Body of pancreas (tissue), 4 donors: Measurements from ENCODE around the gene KNTC1. TPM values are rescaled to one million over a fixed set of nuclear protein-coding genes. Genes with fewer than 3 reads are reported as not detected.

ENCODE experiments used
- ATAC-seq: fragments of 150-250 bp; one replicate; pipeline ENCODE4 v1.9.1; 2016
- DNase-seq, 4 donors: peaks; one replicate each; pipeline ENCODE4 v3.0.0-alpha.2; 2019
- H3K27ac ChIP-seq, 4 donors: fragments of 200-600 bp; sonication (generic); 1 replicate in 3 of 4; 2 replicates in 1 of 4; pipeline versions ENCODE4 v1.5.1 to v1.6.1; 2016 to 2019; ENCODE audit warnings: mild to moderate bottlenecking in 1 of 4, mixed read lengths in 1 of 4, moderate library complexity in 1 of 4
- H3K27me3 ChIP-seq, 2 donors: fragments of 200-600 bp; sonication (generic); one replicate each; pipeline ENCODE4 v1.6.0; 2016; ENCODE audit warnings: mild to moderate bottlenecking in 1 of 2
- H3K36me3 ChIP-seq, 2 donors: fragments of 200-600 bp; sonication (generic); replicated peaks in 1 of 2; 2 replicates each; pipeline ENCODE4 v1.5.1; 2016; ENCODE audit warnings: low read depth in 2 of 2; ENCODE audit not compliant: insufficient read depth in 1 of 2
- H3K4me1 ChIP-seq: fragments of 200-600 bp; sonication (generic); one replicate; pipeline ENCODE4 v1.6.0; 2016
- H3K4me3 ChIP-seq, 2 donors: fragments of 200-600 bp; sonication (generic); 1 replicate in 1 of 2; 2 replicates in 1 of 2; pipeline ENCODE4 v1.5.1; 2016 to 2019
- H3K9me3 ChIP-seq, 3 donors: fragments of 200-600 bp; sonication (generic); 1 replicate in 2 of 3; 2 replicates in 1 of 3; pipeline ENCODE4 v1.5.1; 2016
- CTCF ChIP-seq, 7 experiments: fragments of 450-650 bp in 4 of 7; fragments of 200-600 bp in 3 of 7; sonication (generic) in 3 of 7; IDR thresholded peaks; one replicate each; pipeline ENCODE4 v1.5.1; 2016 to 2019; ENCODE audit warnings: antibody characterized with exemption in 7 of 7
- POLR2A ChIP-seq, 3 donors: fragments of 450-650 bp; IDR thresholded peaks; one replicate each; pipeline ENCODE4 v1.6.1; 2016; ENCODE audit warnings: antibody characterized with exemption in 3 of 3, mild to moderate bottlenecking in 2 of 3
- WGBS, 2 donors: methylation state at CpG; one replicate each; pipeline ENCODE4 v1.1.5; 2017; 5-methylcytosine and 5-hydroxymethylcytosine counted together
- intact Hi-C: fragments of 100-400 bp; cut with DNase I; formaldehyde crosslinking; loops from one replicate; pipeline ENCODE4 v1.15.1; 2023
- total RNA-seq, 2 donors: library from RNA; depleted of rRNA; stranded (reverse); fragments of >200 nt; gene quantifications; one replicate each; pipeline ENCODE4 v1.1.0, GENCODE V29; 2016

KNTC1 gene
- total RNA-seq, 2 donors from 2014 or later = 6.6 to 8.3 TPM

GRCh38 chr12:122614839-122615238, 87.8 kb downstream of the KNTC1 start:
- no peaks in the 10 kb centered on the region for H3K4me1 ChIP-seq
- no peaks in the 10 kb centered on the region for H3K9me3 ChIP-seq
- ATAC-seq (no peak), DNase-seq (no peak)
- H3K27me3 ChIP-seq = no peaks in the 10 kb centered on the region
- TF ChIP-seq CTCF (IDR thresholded peaks at IDR 0.05) (no peak), POLR2A (IDR thresholded peaks at IDR 0.05) (no peak)
- H3K27ac ChIP-seq = no peak overlapping the region
- H3K4me3 ChIP-seq = no peak overlapping the region
- WGBS, 2 donors = 86 to 94% methylated on average over 1 of the region's 1 CpG
- intact Hi-C loops = no loop called here
- H3K36me3 ChIP-seq = peaks cover 0 to 5% of the 10 kb centered on the region in 2 donors

GRCh38 chr12:122615780-122616179, 88.7 kb downstream of the KNTC1 start:
- Histone ChIP-seq H3K27me3 (no peaks in the 10 kb centered on the region), H3K36me3 (peaks cover 0 to 4% of the 10 kb centered on the region in 2 donors), H3K27ac (no peak overlapping the region), H3K4me3 (no peak overlapping the region), H3K4me1 (no peaks in the 10 kb centered on the region), H3K9me3 (no peaks in the 10 kb centered on the region)
- intact Hi-C loops = no loop called here
- WGBS, 2 donors = 64 to 71% methylated on average over 4 of the region's 4 CpGs
- ATAC-seq = no peak
- DNase-seq = no peak
- no peak for TF ChIP-seq CTCF (IDR thresholded peaks at IDR 0.05)
- TF ChIP-seq POLR2A (IDR thresholded peaks at IDR 0.05) = no peak

- Histone ChIP-seq H3K4me1 (no peaks in the 10 kb centered on the region), H3K9me3 (no peaks in the 10 kb centered on the region), H3K36me3 (no peaks in the 10 kb centered on the region), H3K27me3 (no peaks in the 10 kb centered on the region), H3K27ac (no peak overlapping the region), H3K4me3 (no peak overlapping the region)
- ATAC-seq = no peak
- intact Hi-C loops = loop anchor here (10.0 kb wide), 2 partner anchors 109 to 309 kb away; no protein-coding TSS in a partner anchor
- no peak for TF ChIP-seq CTCF (IDR thresholded peaks at IDR 0.05)
- no peak for TF ChIP-seq POLR2A (IDR thresholded peaks at IDR 0.05)
- 47 to 53% methylated on average over 5 of the region's 5 CpGs for WGBS, 2 donors
- DNase-seq = no peak
These were observed 108.4 kb downstream of the KNTC1 start for GRCh38 chr12:122635471-122635870.

- H3K4me3 ChIP-seq = no peak overlapping the region
- intact Hi-C loops = no loop called here
- DNase-seq (no peak), ATAC-seq (no peak)
- no peaks in the 10 kb centered on the region for H3K27me3 ChIP-seq
- TF ChIP-seq POLR2A (IDR thresholded peaks at IDR 0.05) = no peak
- TF ChIP-seq CTCF (IDR thresholded peaks at IDR 0.05) = no peak
- H3K27ac ChIP-seq = no peak overlapping the region
- H3K9me3 ChIP-seq = no peaks in the 10 kb centered on the region
- no peaks in the 10 kb centered on the region for H3K36me3 ChIP-seq
- H3K4me1 ChIP-seq = no peaks in the 10 kb centered on the region
- WGBS, 2 donors = 78 to 79% methylated on average over 7 of the region's 7 CpGs
These were observed 116.3 kb downstream of the KNTC1 start for GRCh38 chr12:122643207-122643805.
